Hepatic stellate cell (primary cell): ENCODE results near the gene METAP1.
"Not testable (repeated sequence)": the region's sequence is repeated elsewhere in the genome, so short reads cannot be mapped to it uniquely, and the experiment has no call there.

ENCODE experiments used
- DNase-seq: peaks from one replicate; pipeline ENCODE4 v3.0.0; 2011; ENCODE audit warnings: low spot score

The METAP1 gene

GRCh38 chr4:98997166-98997565 lies 1.6 kb downstream of the METAP1 start:
- DNase-seq = no peak

- no peak for DNase-seq
Observed at GRCh38 chr4:98998551-98998950, 3.0 kb downstream of the METAP1 start.

GRCh38 chr4:99002279-99002678 lies 6.8 kb downstream of the METAP1 start:
- DNase-seq = no peak

- DNase-seq = no peak
Observed at GRCh38 chr4:99008051-99008450, 12.5 kb downstream of the METAP1 start.

GRCh38 chr4:99011910-99012309 lies 16.4 kb downstream of the METAP1 start:
- DNase-seq = no peak

- peak; percentile 5 for DNase-seq
Observed at GRCh38 chr4:99013402-99013843, 17.9 kb downstream of the METAP1 start.

GRCh38 chr4:99013884-99014523 lies 18.5 kb downstream of the METAP1 start:
- DNase-seq = no peak

GRCh38 chr4:99021386-99021785 lies 25.9 kb downstream of the METAP1 start:
- no peak for DNase-seq

- no peak for DNase-seq
Observed at GRCh38 chr4:99022566-99022965, 27.0 kb downstream of the METAP1 start.

GRCh38 chr4:99023800-99024251 lies 28.3 kb downstream of the METAP1 start:
- not testable (repeated sequence) for DNase-seq

GRCh38 chr4:99024481-99025275 lies 29.2 kb downstream of the METAP1 start:
- no peak for DNase-seq

GRCh38 chr4:99025506-99025905 lies 30.0 kb downstream of the METAP1 start:
- no peak for DNase-seq

- DNase-seq = no peak
Observed at GRCh38 chr4:99027304-99027703, 31.8 kb downstream of the METAP1 start.

- no peak for DNase-seq
Observed at GRCh38 chr4:99028187-99028586, 32.7 kb downstream of the METAP1 start.

- no peak for DNase-seq
Observed at GRCh38 chr4:99029018-99029735, 33.7 kb downstream of the METAP1 start.

GRCh38 chr4:99029852-99030251 lies 34.3 kb downstream of the METAP1 start:
- no peak for DNase-seq

GRCh38 chr4:99033956-99034355 lies 38.4 kb downstream of the METAP1 start:
- DNase-seq = no peak

- DNase-seq = no peak
Observed at GRCh38 chr4:99038213-99038612, 42.7 kb downstream of the METAP1 start.

GRCh38 chr4:99043346-99043745 lies 47.8 kb downstream of the METAP1 start:
- DNase-seq = no peak

GRCh38 chr4:99047710-99048109 lies 52.2 kb downstream of the METAP1 start:
- DNase-seq = no peak

GRCh38 chr4:99052902-99053301 lies 57.4 kb downstream of the METAP1 start:
- DNase-seq = no peak

GRCh38 chr4:99054428-99054994 lies 59.0 kb downstream of the METAP1 start:
- DNase-seq = no peak
